H9 (cell line): ENCODE measurements around the gene RUVBL1. TPM values are rescaled to one million over a fixed set of nuclear protein-coding genes. Genes with fewer than 3 reads are reported as not detected.
A peak's percentile ranks its signal among the peaks of the same experiment; 100 is the strongest.

Experiments
- DNase-seq: peaks from one replicate; pipeline ENCODE4 v3.0.0-alpha.2; 2017
- H2AFZ ChIP-seq: one replicate; pipeline ENCODE4 v1.6.1; 2013; ENCODE audit warnings: mild to moderate bottlenecking, low read length, control low read depth, moderate library complexity
- H2AK5ac ChIP-seq: 2 replicates; pipeline ENCODE4 v1.6.1; 2013; ENCODE audit warnings: low read length, control low read depth, mixed read lengths; ENCODE audit not compliant: insufficient read length
- H2BK120ac ChIP-seq: one replicate; pipeline ENCODE4 v1.6.1; 2013; ENCODE audit warnings: low read depth, mild to moderate bottlenecking, low read length, control low read depth, inconsistent platforms; ENCODE audit not compliant: poor library complexity, severe bottlenecking
- H2BK12ac ChIP-seq: 2 replicates; pipeline ENCODE4 v1.6.1; 2013; ENCODE audit warnings: low read length, control low read depth, mixed read lengths, low read depth; ENCODE audit not compliant: insufficient read length
- H2BK15ac ChIP-seq: 2 replicates; pipeline ENCODE4 v1.6.1; 2013; ENCODE audit warnings: low read depth, low read length, control low read depth
- H2BK20ac ChIP-seq: one replicate; pipeline ENCODE4 v1.6.1; 2013; ENCODE audit warnings: low read depth, mild to moderate bottlenecking, low read length, control low read depth, inconsistent platforms; ENCODE audit not compliant: poor library complexity, severe bottlenecking
- H2BK5ac ChIP-seq: 2 replicates; pipeline ENCODE4 v1.6.1; 2013; ENCODE audit warnings: low read length, control low read depth, mixed read lengths; ENCODE audit not compliant: insufficient read length
- H3K14ac ChIP-seq: 2 replicates; pipeline ENCODE4 v1.6.1; 2013; ENCODE audit warnings: low read length, control low read depth; ENCODE audit not compliant: insufficient read depth
- H3K18ac ChIP-seq: 2 replicates; pipeline ENCODE4 v1.6.1; 2013; ENCODE audit warnings: low read depth, mild to moderate bottlenecking, mixed read lengths, low read length, control low read depth; ENCODE audit not compliant: insufficient read length
- H3K23ac ChIP-seq: 2 replicates; pipeline ENCODE4 v1.6.1; 2013; ENCODE audit warnings: low read length, control low read depth, mixed read lengths, low read depth; ENCODE audit not compliant: insufficient read length
- H3K23me2 ChIP-seq: 2 replicates; pipeline ENCODE4 v1.6.1; 2013; ENCODE audit warnings: low read depth, mild to moderate bottlenecking, mixed read lengths, low read length, control low read depth; ENCODE audit not compliant: insufficient read length, poor library complexity, severe bottlenecking
- H3K27ac ChIP-seq: 2 replicates; pipeline ENCODE4 v1.5.1; 2013; ENCODE audit warnings: low read length, control low read depth, mixed read lengths, low read depth; ENCODE audit not compliant: insufficient read length
- H3K27me3 ChIP-seq: 2 replicates; pipeline ENCODE4 v1.6.1; 2013; ENCODE audit warnings: low read length, control low read depth, inconsistent platforms; ENCODE audit not compliant: insufficient read depth
- H3K4ac ChIP-seq: 2 replicates; pipeline ENCODE4 v1.6.1; 2013; ENCODE audit warnings: low read depth, mild to moderate bottlenecking, control low read depth, inconsistent platforms, low read length, moderate library complexity
- H3K4me1 ChIP-seq: 2 replicates; pipeline ENCODE4 v1.6.1; 2013; ENCODE audit warnings: low read length, control low read depth, inconsistent platforms; ENCODE audit not compliant: insufficient read depth
- H3K4me2 ChIP-seq: 2 replicates; pipeline ENCODE4 v1.6.1; 2013; ENCODE audit warnings: low read length, control low read depth, mixed read lengths; ENCODE audit not compliant: insufficient read length, insufficient read depth
- H3K56ac ChIP-seq: 2 replicates; pipeline ENCODE4 v1.6.1; 2013; ENCODE audit warnings: low read depth, mild to moderate bottlenecking, mixed read lengths, low read length, control low read depth; ENCODE audit not compliant: insufficient read length
- H3K79me1 ChIP-seq: 2 replicates; pipeline ENCODE4 v1.6.1; 2013; ENCODE audit warnings: low read depth, mild to moderate bottlenecking, moderate library complexity, low read length, control low read depth, inconsistent platforms; ENCODE audit not compliant: insufficient read depth, poor library complexity, severe bottlenecking
- H3K79me2 ChIP-seq: 2 replicates; pipeline ENCODE4 v1.6.1; 2013; ENCODE audit warnings: low read length, control low read depth, inconsistent platforms; ENCODE audit not compliant: insufficient read depth
- H3K9ac ChIP-seq: 2 replicates; pipeline ENCODE4 v1.6.1; 2013; ENCODE audit warnings: low read length, control low read depth, mixed read lengths; ENCODE audit not compliant: insufficient read length; ENCODE audit errors: extremely low read depth
- H3K9me3 ChIP-seq: one replicate; pipeline ENCODE4 v1.6.1; 2013; ENCODE audit warnings: low read depth, low read length, inconsistent platforms; ENCODE audit not compliant: control insufficient read depth
- H3T11ph ChIP-seq: one replicate; pipeline ENCODE4 v1.6.1; 2013; ENCODE audit warnings: mild to moderate bottlenecking, low read length, control low read depth, inconsistent platforms
- H4K20me1 ChIP-seq: one replicate; pipeline ENCODE4 v1.6.1; 2013; ENCODE audit not compliant: control insufficient read depth, insufficient read length, insufficient read depth
- H4K5ac ChIP-seq: 2 replicates; pipeline ENCODE4 v1.6.1; 2013; ENCODE audit warnings: low read depth, mild to moderate bottlenecking, mixed read lengths, low read length, control low read depth; ENCODE audit not compliant: insufficient read length
- H4K8ac ChIP-seq: replicated peaks from 2 replicates; pipeline ENCODE4 v1.6.1; 2013; ENCODE audit warnings: low read length, control low read depth, mixed read lengths, low read depth; ENCODE audit not compliant: insufficient read length
- H4K91ac ChIP-seq: 2 replicates; pipeline ENCODE4 v1.6.1; 2013; ENCODE audit warnings: low read depth, mild to moderate bottlenecking, moderate library complexity, mixed read lengths, low read length, control low read depth; ENCODE audit not compliant: insufficient read length
- H3K27ac Mint-ChIP-seq, 3 experiments: 2 replicates in 2 of 3; 3 replicates in 1 of 3; pipeline ENCODE4 v1.8.0; 2020 to 2021; ENCODE audit warnings: mixed read lengths in 3 of 3, mild to moderate bottlenecking in 1 of 3, moderate library complexity in 1 of 3
- H3K27me3 Mint-ChIP-seq: 2 replicates; pipeline ENCODE4 v1.8.0; 2021; ENCODE audit warnings: low read depth, mild to moderate bottlenecking, moderate library complexity, mixed read lengths
- H3K36me3 Mint-ChIP-seq, 3 experiments: 2 replicates in 2 of 3; 3 replicates in 1 of 3; pipeline ENCODE4 v1.8.0; 2020 to 2021; ENCODE audit warnings: low read depth in 3 of 3, mixed read lengths in 3 of 3; ENCODE audit not compliant: insufficient read depth in 1 of 3
- H3K4me1 Mint-ChIP-seq, 2 experiments: 2 replicates each; pipeline ENCODE4 v1.8.0; 2020; ENCODE audit warnings: mixed read lengths in 2 of 2
- H3K4me3 Mint-ChIP-seq, 2 experiments: 2 replicates in 1 of 2; 3 replicates in 1 of 2; pipeline ENCODE4 v1.8.0; 2020 to 2021; ENCODE audit warnings: mild to moderate bottlenecking in 2 of 2, mixed read lengths in 2 of 2, moderate library complexity in 1 of 2
- H3K9me3 Mint-ChIP-seq, 2 experiments: 2 replicates in 1 of 2; 3 replicates in 1 of 2; pipeline ENCODE4 v1.8.0; 2020; ENCODE audit warnings: mild to moderate bottlenecking in 2 of 2, mixed read lengths in 2 of 2, moderate library complexity in 1 of 2
- CTCF ChIP-seq: fragments of 200-600 bp; sonication (generic); conservative IDR thresholded peaks from 3 replicates; pipeline ENCODE4 v1.8.0; 2021; ENCODE audit warnings: antibody characterized with exemption, mild to moderate bottlenecking
- WGBS: extraction: QIAGEN DNeasy Blood & Tissue Kit; methylation state at CpG from one replicate; pipeline ENCODE4 v1.1.7; 2013; ENCODE audit warnings: missing lambda C conversion rate, low lambda C conversion rate, mixed read lengths; ENCODE audit not compliant: insufficient read length; ENCODE audit errors: extremely low coverage; 5-methylcytosine and 5-hydroxymethylcytosine counted together
- total RNA-seq: library from RNA; stranded (reverse); gene quantifications from 2 replicates; pipeline ENCODE4 v1.2.1, GENCODE V29; 2021

The RUVBL1 gene
- total RNA-seq, 1 experiment from 2014 or later: 99.6 TPM

GRCh38 chr3:128146201-128146600 is 22.6 kb upstream of the RUVBL1 start:
- Histone ChIP-seq H3K18ac (no peak overlapping the region), H3T11ph (no peak overlapping the region), H3K9ac (no peak overlapping the region), H2BK120ac (no peak overlapping the region), H3K4ac (no peak overlapping the region), H3K56ac (no peak overlapping the region), H2BK5ac (no peak overlapping the region), H4K8ac (peak overlapping the region; percentile 90), H3K23ac (peak overlapping the region; percentile 74), H3K14ac (no peak overlapping the region; the same call in 1 of the 2 replicates), H2BK12ac (no peak overlapping the region), H4K5ac (no peak overlapping the region), H3K27ac (no peak overlapping the region), H3K79me2 (no peaks in the 10 kb centered on the region), H2AK5ac (no peak overlapping the region), H4K20me1 (peaks cover 4% of the 10 kb centered on the region), H4K91ac (no peak overlapping the region), H2BK20ac (no peak overlapping the region), H3K27me3 (no peaks in the 10 kb centered on the region), H3K4me2 (no peak overlapping the region), H3K23me2 (no peaks in the 10 kb centered on the region), H2AFZ (no peak overlapping the region), H3K4me1 (no peaks in the 10 kb centered on the region), H3K9me3 (no peaks in the 10 kb centered on the region), H2BK15ac (no peak overlapping the region), H3K79me1 (no peaks in the 10 kb centered on the region)
- peaks cover 32% of the 10 kb centered on the region for H3K27me3 Mint-ChIP-seq
- no peaks in the 10 kb centered on the region for H3K9me3 Mint-ChIP-seq
- peak overlapping the region in 1 of 3 experiments; percentile 32; a peak in 1 of 7 replicates for H3K27ac Mint-ChIP-seq
- no peaks in the 10 kb centered on the region for H3K4me1 Mint-ChIP-seq
- no peak overlapping the region for H3K4me3 Mint-ChIP-seq
- H3K36me3 Mint-ChIP-seq: no peaks in the 10 kb centered on the region; a peak in 1 of 7 replicates
- no peak for TF ChIP-seq CTCF
- no CpG with 5 or more reads among the region's 14 CpGs for WGBS
- no peak for DNase-seq
